Measurements from ENCODE around the gene LDLRAD4. TPM values are rescaled to one million over a fixed set of nuclear protein-coding genes. Genes with fewer than 3 reads are reported as not detected.

LDLRAD4 gene
- total and polyA plus RNA-seq, 2 experiments from 2014 or later, result 0.73 to 1.9 TPM

GRCh38 chr18:13621446-13621849 is 402.9 kb downstream of the LDLRAD4 start:
- no peak overlapping the region for H3K4me2 ChIP-seq
- H3K4me1 ChIP-seq (ENCODE audit: insufficient read depth), result no peaks in the 10 kb centered on the region
- H3K27ac ChIP-seq (ENCODE audit: low read depth), result no peak overlapping the region
- Mint-ChIP-seq H3K4me3 (no peak overlapping the region), H3K4me1 (peaks cover 5% of the 10 kb centered on the region; the same call in 1 of the 3 replicates), H3K36me3 (ENCODE audit: low read depth) (no peaks in the 10 kb centered on the region), H3K27me3 (ENCODE audit: insufficient read depth, low read depth, poor library complexity) (peaks cover 7% of the 10 kb centered on the region), H3K9me3 (no peaks in the 10 kb centered on the region; the same call in 2 of the 3 replicates), H3K27ac (no peak overlapping the region)
- no peak for TF ChIP-seq NANOG (IDR thresholded peaks at IDR 0.05; ENCODE audit: borderline replicate concordance)
- no peak for TF ChIP-seq CTCF (conservative IDR thresholded peaks at IDR 0.05; ENCODE audit: low read depth in 2 of 2)
- no peak for TF ChIP-seq POLR2AphosphoS5 (IDR thresholded peaks at IDR 0.05; ENCODE audit: low read depth)
- TF ChIP-seq ZNF462 (CRISPR knock-in tag; IDR thresholded peaks at IDR 0.05), result no peak
- TF ChIP-seq ETS1 (IDR thresholded peaks at IDR 0.05), result no peak
- no peak for TF ChIP-seq EZH2 (IDR thresholded peaks at IDR 0.05; ENCODE audit: low read depth, unreplicated experiment)
- no peak for TF ChIP-seq ZNF331 (CRISPR knock-in tag; IDR thresholded peaks at IDR 0.05; ENCODE audit: low read depth)
- TF ChIP-seq REST (IDR thresholded peaks at IDR 0.05; ENCODE audit: unreplicated experiment), result no peak
- TF ChIP-seq CREB1 (CRISPR knock-in tag; IDR thresholded peaks at IDR 0.05; ENCODE audit: low read depth), result no peak
- no peak for TF ChIP-seq JUNB (IDR thresholded peaks at IDR 0.05; ENCODE audit: unreplicated experiment)
- H4K20me1 ChIP-seq (replicated peaks; ENCODE audit: insufficient read depth), result no peaks in the 10 kb centered on the region
- ATAC-seq (no peak), DNase-seq (ENCODE audit: low spot score) (no peak)
- H3K27me3 ChIP-seq (ENCODE audit: insufficient read depth), result no peaks in the 10 kb centered on the region
- no peak overlapping the region for H2AFZ ChIP-seq
- no peaks in the 10 kb centered on the region for H3F3A ChIP-seq (replicated peaks; ENCODE audit: low read depth)
- no peaks in the 10 kb centered on the region for H3K36me3 ChIP-seq (ENCODE audit: insufficient read depth)
- H3K9me2 ChIP-seq (ENCODE audit: insufficient read depth), result no peaks in the 10 kb centered on the region
- H3K4me3 ChIP-seq, result no peak overlapping the region
- H3K79me2 ChIP-seq (replicated peaks; ENCODE audit: insufficient read depth), result no peaks in the 10 kb centered on the region

Measured in GM23338 (cell line).